HCEC 1CT (cell line): ENCODE results near the gene KCNA2.

ENCODE experiments used
- DNase-seq: peaks from one replicate; pipeline ENCODE4 v3.0.0-alpha.2; 2017

KCNA2 gene

GRCh38 chr1:110628323-110629105, 22.4 kb upstream of the KCNA2 start:
- no peak for DNase-seq

GRCh38 chr1:110627764-110628163, 21.6 kb upstream of the KCNA2 start:
- no peak for DNase-seq

GRCh38 chr1:110626889-110627288, 20.7 kb upstream of the KCNA2 start:
- no peak for DNase-seq

GRCh38 chr1:110620686-110621085, 14.5 kb upstream of the KCNA2 start:
- no peak for DNase-seq

GRCh38 chr1:110620250-110620615, 14.1 kb upstream of the KCNA2 start:
- DNase-seq = no peak

- DNase-seq = peak; percentile 71
Measured at GRCh38 chr1:110619412-110620249, 13.5 kb upstream of the KCNA2 start.

- no peak for DNase-seq
Measured at GRCh38 chr1:110618668-110619067, 12.5 kb upstream of the KCNA2 start.

GRCh38 chr1:110617589-110617988, 11.4 kb upstream of the KCNA2 start:
- no peak for DNase-seq

GRCh38 chr1:110617116-110617515, 11.0 kb upstream of the KCNA2 start:
- DNase-seq = no peak

- peak; percentile 34 for DNase-seq
Measured at GRCh38 chr1:110616587-110616986, 10.4 kb upstream of the KCNA2 start.

- peak; percentile 55 for DNase-seq
Measured at GRCh38 chr1:110615548-110616130, 9.5 kb upstream of the KCNA2 start.

- no peak for DNase-seq
Measured at GRCh38 chr1:110612060-110612745, 6.0 kb upstream of the KCNA2 start.

- no peak for DNase-seq
Measured at GRCh38 chr1:110610696-110611286, 4.6 kb upstream of the KCNA2 start.

GRCh38 chr1:110610084-110610483, 3.9 kb upstream of the KCNA2 start:
- no peak for DNase-seq

- DNase-seq = no peak
Measured at GRCh38 chr1:110608247-110608646, 2.1 kb upstream of the KCNA2 start.

- no peak for DNase-seq
Measured at GRCh38 chr1:110607536-110608230, 1.5 kb upstream of the KCNA2 start.

- DNase-seq = no peak
Measured at GRCh38 chr1:110606657-110607535, 738 bp upstream of the KCNA2 start.

- no peak for DNase-seq
Measured at GRCh38 chr1:110605446-110605845, 712 bp downstream of the KCNA2 start.

- no peak for DNase-seq
Measured at GRCh38 chr1:110604586-110605148, 1.5 kb downstream of the KCNA2 start.

GRCh38 chr1:110603058-110603457, 3.1 kb downstream of the KCNA2 start:
- no peak for DNase-seq

GRCh38 chr1:110602466-110602865, 3.7 kb downstream of the KCNA2 start:
- no peak for DNase-seq
